ENCODE results near the gene PYDC1. TPM values are rescaled to one million over a fixed set of nuclear protein-coding genes. Genes with fewer than 3 reads are reported as not detected.
"Not testable (repeated sequence)": the region's sequence is repeated elsewhere in the genome, so short reads cannot be mapped to it uniquely, and the experiment has no call there.

PYDC1 gene

GRCh38 chr16:31182391-31182790 lies 34.5 kb downstream of the PYDC1 start:
- no peaks in the 10 kb centered on the region for H3K9me3 ChIP-seq (replicated peaks; ENCODE audit: low read length)
- H3K4me2 ChIP-seq (ENCODE audit: low read length): peak overlapping the region; percentile 92
- H3K4me1 ChIP-seq (ENCODE audit: control insufficient read depth, insufficient read depth, low read length): peaks cover 26% of the 10 kb centered on the region
- peaks cover 63% of the 10 kb centered on the region for H3K36me3 ChIP-seq (ENCODE audit: insufficient read depth, low read length)
- peak overlapping the region; percentile 98 for H3K9ac ChIP-seq (ENCODE audit: low read depth, low read length)
- peak overlapping the region; percentile 93 for H3K4me3 ChIP-seq (ENCODE audit: low read length)
- H3K27me3 ChIP-seq (ENCODE audit: control insufficient read depth, insufficient read depth, low read length): no peaks in the 10 kb centered on the region

GRCh38 chr16:31181102-31181830 lies 35.7 kb downstream of the PYDC1 start:
- Histone ChIP-seq H3K4me2 (ENCODE audit: low read length) (peak overlapping the region; percentile 92), H3K4me3 (ENCODE audit: low read length) (peak overlapping the region; percentile 93), H3K4me1 (ENCODE audit: control insufficient read depth, insufficient read depth, low read length) (peaks cover 26% of the 10 kb centered on the region), H3K36me3 (ENCODE audit: insufficient read depth, low read length) (peaks cover 51% of the 10 kb centered on the region), H3K27me3 (ENCODE audit: control insufficient read depth, insufficient read depth, low read length) (no peaks in the 10 kb centered on the region), H3K9me3 (replicated peaks; ENCODE audit: low read length) (no peaks in the 10 kb centered on the region), H3K9ac (ENCODE audit: low read depth, low read length) (peak overlapping the region; percentile 98)

- Histone ChIP-seq H3K4me3 (ENCODE audit: low read length) (peak within 1 kb of the TSS; percentile 93), H3K4me1 (ENCODE audit: control insufficient read depth, insufficient read depth, low read length) (peaks cover 26% of the 10 kb centered on the region), H3K36me3 (ENCODE audit: insufficient read depth, low read length) (peaks cover 38% of the 10 kb centered on the region)
Measured at GRCh38 chr16:31179747-31180459, 37.0 kb downstream of the PYDC1 start, which contains the start of gene FUS. Gene FUS (plus strand): TSS chr16:31180139. CDS start chr16:31180215, 76 bp downstream.

DNA sequence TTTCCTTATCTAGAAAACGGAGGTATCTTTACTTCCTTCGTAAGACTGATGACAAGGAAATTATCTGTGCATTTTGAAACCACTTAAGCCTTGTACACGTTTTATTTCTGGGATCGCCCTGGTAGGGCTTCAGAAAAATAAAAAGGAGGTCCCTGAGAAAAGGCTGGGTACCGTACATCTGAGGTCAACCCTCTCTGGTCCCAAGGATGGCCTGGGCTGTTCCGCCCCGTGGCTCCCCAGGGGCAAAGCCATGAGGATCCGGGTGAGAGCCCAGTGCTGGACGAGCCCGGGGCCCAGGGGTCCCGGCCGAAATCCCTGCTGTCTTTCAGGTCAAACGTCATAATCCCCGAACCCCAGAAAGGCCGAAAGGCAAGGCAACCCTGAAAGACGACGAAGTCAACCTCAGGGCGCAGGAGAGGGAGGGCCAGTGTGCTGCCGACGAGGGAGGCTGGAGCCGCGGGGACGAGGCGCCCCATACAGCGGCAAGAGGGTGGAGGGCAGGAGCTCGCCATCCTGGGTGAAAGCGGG lies 37.7 kb downstream of the PYDC1 start:
- H3K9me3 ChIP-seq (replicated peaks; ENCODE audit: low read length): no peaks in the 10 kb centered on the region
- peak overlapping the region; percentile 98 for H3K9ac ChIP-seq (ENCODE audit: low read depth, low read length)
- peak overlapping the region; percentile 92 for H3K4me2 ChIP-seq (ENCODE audit: low read length)
- H3K36me3 ChIP-seq (ENCODE audit: insufficient read depth, low read length): peaks cover 34% of the 10 kb centered on the region
- peaks cover 26% of the 10 kb centered on the region for H3K4me1 ChIP-seq (ENCODE audit: control insufficient read depth, insufficient read depth, low read length)
- peak overlapping the region; percentile 93 for H3K4me3 ChIP-seq (ENCODE audit: low read length)
- H3K27me3 ChIP-seq (ENCODE audit: control insufficient read depth, insufficient read depth, low read length): no peaks in the 10 kb centered on the region

More at GRCh38 chr16:31179747-31180459, 37.0 kb downstream of the PYDC1 start, which contains the start of gene FUS:
- Histone ChIP-seq H3K9me3 (replicated peaks; ENCODE audit: low read length) (no peaks in the 10 kb centered on the region), H3K27me3 (ENCODE audit: control insufficient read depth, insufficient read depth, low read length) (no peaks in the 10 kb centered on the region), H3K4me2 (ENCODE audit: low read length) (peak within 1 kb of the TSS; percentile 92), H3K9ac (ENCODE audit: low read depth, low read length) (peak within 1 kb of the TSS; percentile 98)

- H3K4me3 ChIP-seq (ENCODE audit: low read length): no peak overlapping the region
- H3K4me1 ChIP-seq (ENCODE audit: control insufficient read depth, insufficient read depth, low read length): peaks cover 7% of the 10 kb centered on the region
- no peaks in the 10 kb centered on the region for H3K9me3 ChIP-seq (replicated peaks; ENCODE audit: low read length)
- H3K4me2 ChIP-seq (ENCODE audit: low read length): no peak overlapping the region
- H3K27me3 ChIP-seq (ENCODE audit: control insufficient read depth, insufficient read depth, low read length): no peaks in the 10 kb centered on the region
- peaks cover 12% of the 10 kb centered on the region for H3K36me3 ChIP-seq (ENCODE audit: insufficient read depth, low read length)
- no peak overlapping the region for H3K9ac ChIP-seq (ENCODE audit: low read depth, low read length)
Measured at GRCh38 chr16:31177136-31177535, 39.8 kb downstream of the PYDC1 start.

DNA sequence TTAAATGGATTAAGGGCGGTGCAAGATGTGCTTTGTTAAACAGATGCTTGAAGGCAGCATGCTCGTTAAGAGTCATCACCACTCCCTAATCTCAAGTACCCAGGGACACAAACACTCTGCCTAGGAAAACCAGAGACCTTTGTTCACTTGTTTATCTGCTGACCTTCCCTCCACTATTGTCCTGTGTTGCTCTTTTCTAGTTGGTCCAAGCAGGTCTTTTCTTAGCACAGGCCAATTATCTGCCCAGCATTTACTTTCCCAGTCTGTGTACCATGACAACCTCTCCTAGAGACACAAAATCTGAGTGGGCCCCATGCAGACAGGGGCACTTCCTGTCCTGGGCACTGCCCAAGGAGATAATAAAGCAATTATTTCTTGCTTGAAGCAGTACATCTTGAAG lies 46.9 kb downstream of the PYDC1 start:
- H3K4me1 ChIP-seq (ENCODE audit: control insufficient read depth, insufficient read depth, low read length); H3K9me3 ChIP-seq (replicated peaks; ENCODE audit: low read length); H3K4me3 ChIP-seq (ENCODE audit: low read length); H3K4me2 ChIP-seq (ENCODE audit: low read length); H3K36me3 ChIP-seq (ENCODE audit: insufficient read depth, low read length); H3K9ac ChIP-seq (ENCODE audit: low read depth, low read length); H3K27me3 ChIP-seq (ENCODE audit: control insufficient read depth, insufficient read depth, low read length): not testable (repeated sequence)

DNA sequence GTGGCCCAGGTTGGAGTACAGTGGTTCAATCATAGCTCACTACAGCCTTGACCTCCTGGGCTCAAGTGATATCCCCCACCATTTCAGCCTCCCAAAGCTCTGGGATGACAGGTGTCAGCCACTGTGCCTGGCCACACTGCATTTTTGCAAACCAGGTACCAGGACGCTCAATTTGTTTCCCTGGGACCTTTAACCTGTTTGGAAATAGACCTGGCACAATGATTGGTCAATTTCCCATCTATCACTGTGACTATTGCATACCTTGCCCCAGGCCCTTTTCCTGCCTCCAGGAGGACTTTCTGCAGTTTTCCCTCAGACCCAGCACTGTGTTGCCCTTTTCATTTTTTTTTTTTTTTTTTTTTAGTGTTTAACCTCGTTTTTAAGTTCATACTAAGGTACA lies 48.1 kb downstream of the PYDC1 start:
- Histone ChIP-seq H3K9me3 (replicated peaks; ENCODE audit: low read length) (no peaks in the 10 kb centered on the region), H3K4me2 (ENCODE audit: low read length) (no peak overlapping the region), H3K36me3 (ENCODE audit: insufficient read depth, low read length) (no peaks in the 10 kb centered on the region), H3K4me3 (ENCODE audit: low read length) (no peak overlapping the region), H3K4me1 (ENCODE audit: control insufficient read depth, insufficient read depth, low read length) (no peaks in the 10 kb centered on the region), H3K9ac (ENCODE audit: low read depth, low read length) (no peak overlapping the region), H3K27me3 (ENCODE audit: control insufficient read depth, insufficient read depth, low read length) (no peaks in the 10 kb centered on the region)

DNA sequence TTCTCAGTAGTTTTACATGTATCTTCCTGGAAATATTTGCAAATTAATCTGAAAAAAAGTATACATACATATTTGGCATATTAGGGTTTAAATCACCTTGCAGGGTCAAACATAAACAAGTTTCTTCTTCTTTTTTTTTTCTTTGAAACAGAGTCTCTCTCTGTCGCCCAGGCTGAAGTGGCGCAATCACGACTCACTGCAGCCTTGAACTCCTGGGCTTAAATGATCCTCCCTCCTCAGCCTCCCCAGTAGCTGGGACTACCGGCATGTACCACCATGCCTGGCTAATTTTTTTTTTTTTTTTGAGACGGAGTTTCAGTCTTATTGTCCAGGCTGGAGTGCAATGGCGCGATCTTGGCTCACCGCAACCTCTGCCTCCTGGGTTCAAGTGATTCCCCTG lies 49.6 kb downstream of the PYDC1 start:
- no peaks in the 10 kb centered on the region for H3K9me3 ChIP-seq (replicated peaks; ENCODE audit: low read length)
- no peak overlapping the region for H3K4me3 ChIP-seq (ENCODE audit: low read length)
- no peaks in the 10 kb centered on the region for H3K4me1 ChIP-seq (ENCODE audit: control insufficient read depth, insufficient read depth, low read length)
- H3K27me3 ChIP-seq (ENCODE audit: control insufficient read depth, insufficient read depth, low read length): no peaks in the 10 kb centered on the region
- H3K9ac ChIP-seq (ENCODE audit: low read depth, low read length): no peak overlapping the region
- H3K36me3 ChIP-seq (ENCODE audit: insufficient read depth, low read length): no peaks in the 10 kb centered on the region
- no peak overlapping the region for H3K4me2 ChIP-seq (ENCODE audit: low read length)

Small RNA genes within 50 kb of the gene (small RNA-seq; reads per million reads assigned to genes)
- gene NDUFA3P6: not detected

All from skeletal muscle satellite cell (primary cell).